Effector CD4-positive, alpha-beta T cell (primary cell): ENCODE measurements around the gene TEAD3. TPM values are rescaled to one million over a fixed set of nuclear protein-coding genes. Genes with fewer than 3 reads are reported as not detected.
"Not testable (repeated sequence)": the region's sequence is repeated elsewhere in the genome, so short reads cannot be mapped to it uniquely, and the experiment has no call there.

Experiments used
- DNase-seq: peaks from one replicate; pipeline ENCODE4 v3.0.0-alpha.2; 2020
- total RNA-seq: gene quantifications from one replicate; lab custom pipeline; 2026; lab: John Stamatoyannopoulos, UW

TEAD3 gene
- total RNA-seq, result not detected

DNA sequence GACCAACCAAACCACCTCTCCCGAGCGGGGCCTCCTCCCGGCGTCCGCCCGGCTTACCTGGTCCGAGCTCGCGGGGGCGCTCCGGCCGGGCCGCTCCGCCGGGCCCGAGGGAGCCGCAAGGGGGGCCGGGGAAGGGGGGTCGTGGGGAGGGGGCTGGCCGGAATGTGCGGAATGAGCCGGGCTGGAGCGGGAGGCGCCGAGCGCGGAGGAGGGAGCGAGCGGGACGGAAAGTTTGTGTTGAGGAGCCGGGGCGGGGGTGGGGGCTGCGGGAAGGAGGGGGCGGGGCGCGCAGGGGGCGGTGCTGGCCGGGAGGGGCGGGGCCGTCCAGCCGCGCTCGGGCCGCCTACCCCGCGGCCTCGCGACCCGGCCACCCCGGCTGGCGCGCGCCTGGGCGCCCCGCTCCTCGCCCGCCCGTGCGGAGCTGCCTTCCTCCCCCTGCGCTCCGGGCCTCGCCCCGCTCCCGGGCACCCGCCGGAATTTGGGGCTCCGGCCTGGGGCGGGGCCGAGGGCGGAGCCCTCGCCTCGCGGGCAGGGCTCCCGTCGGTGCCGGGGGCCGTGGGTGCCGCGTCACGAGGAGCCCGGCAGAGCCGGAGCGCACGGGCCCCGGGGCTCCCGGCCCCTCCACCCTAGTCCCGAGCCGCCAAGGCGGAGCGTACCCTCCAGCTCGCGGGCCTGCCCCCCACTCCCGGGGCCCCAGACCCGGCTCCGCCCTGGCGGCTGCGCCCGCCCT lies at the start of gene TEAD3:
Gene TEAD3 (minus strand): TSS at position 239 of the 730 bp plus-strand sequence.
- peak; percentile 32 for DNase-seq

GRCh38 chr6:35544769-35545361 lies 48.0 kb upstream of the TEAD3 start:
- DNase-seq, result no peak

DNA sequence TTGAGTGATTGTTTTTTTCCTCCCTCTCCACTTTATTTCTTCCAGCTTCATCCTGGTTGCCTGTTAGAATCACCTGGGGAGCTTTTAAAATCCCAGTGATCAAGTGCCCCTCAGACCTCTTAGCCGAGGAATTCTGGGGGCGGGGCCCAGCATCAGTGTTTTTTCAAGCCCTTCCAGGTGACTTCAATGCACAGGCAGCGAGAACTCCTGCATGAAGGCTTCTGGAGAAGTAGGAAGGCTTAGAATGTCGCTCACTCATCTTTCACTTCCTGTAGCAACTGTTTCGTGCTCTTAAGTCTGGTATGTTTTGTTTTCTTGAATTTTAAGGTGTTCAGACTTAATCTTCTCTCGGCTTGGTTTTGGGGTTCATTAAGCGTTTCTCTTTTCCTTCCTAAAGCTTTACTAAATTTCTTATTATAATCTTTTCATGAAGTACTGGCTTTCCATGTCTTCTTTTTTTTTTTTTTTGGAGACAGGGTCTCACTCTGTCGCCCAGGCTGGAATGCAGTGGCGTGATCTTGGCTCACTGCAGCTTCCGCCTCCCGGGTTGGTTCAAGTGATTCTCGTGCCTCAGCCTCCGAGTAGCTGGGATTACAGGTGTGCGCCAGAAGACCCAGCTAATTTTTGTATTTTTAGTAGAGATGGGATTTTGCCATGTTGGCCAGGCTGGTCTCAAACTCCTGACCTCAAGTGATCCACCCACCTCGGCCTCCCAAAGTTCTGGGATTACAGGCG lies 46.7 kb upstream of the TEAD3 start:
- DNase-seq, result no peak

- DNase-seq, result no peak
Observed at GRCh38 chr6:35541836-35542235, 45.0 kb upstream of the TEAD3 start.

DNA sequence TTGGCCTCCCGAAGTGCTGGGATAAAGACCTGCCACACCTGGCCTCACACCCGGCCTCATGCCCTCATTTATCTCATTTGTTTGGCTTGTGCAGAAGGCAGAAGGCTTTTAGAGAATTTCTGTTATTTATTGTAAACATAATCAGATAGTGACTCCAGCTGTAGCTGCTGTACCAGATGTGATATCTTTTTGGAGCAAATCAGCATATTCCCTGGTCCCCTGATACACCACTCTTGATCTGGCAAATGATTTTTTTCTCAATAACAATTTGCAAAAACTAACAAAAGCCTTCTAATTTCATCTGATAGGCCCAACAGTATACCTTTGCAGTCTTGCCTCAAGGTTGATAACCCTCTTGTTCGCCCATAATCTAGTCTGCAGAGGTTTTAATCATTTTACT lies 42.3 kb upstream of the TEAD3 start:
- DNase-seq, result no peak

DNA sequence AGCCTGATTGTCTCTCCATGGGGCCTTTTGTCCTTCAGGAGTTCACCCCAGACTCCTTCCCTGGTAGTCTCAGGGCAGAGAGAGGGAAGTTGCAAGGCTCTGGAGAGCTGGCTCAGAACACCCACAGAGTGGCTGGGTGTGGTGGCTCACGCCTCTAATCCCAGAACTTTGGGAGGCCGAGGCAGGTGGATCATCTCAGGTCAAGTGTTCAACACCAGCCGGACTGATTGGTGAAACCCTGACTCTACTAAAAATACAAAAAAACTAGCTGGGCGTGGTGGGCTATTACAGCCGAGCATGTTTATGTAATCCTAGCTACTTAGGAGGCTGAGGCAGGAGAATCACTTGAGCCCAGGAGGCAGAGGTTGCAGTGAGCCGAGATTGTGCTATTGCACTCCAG lies 39.0 kb upstream of the TEAD3 start:
- DNase-seq, result not testable (repeated sequence)

- no peak for DNase-seq
Observed at GRCh38 chr6:35534407-35535170, 37.7 kb upstream of the TEAD3 start.

- DNase-seq, result no peak
Observed at GRCh38 chr6:35533981-35534380, 37.1 kb upstream of the TEAD3 start.

DNA sequence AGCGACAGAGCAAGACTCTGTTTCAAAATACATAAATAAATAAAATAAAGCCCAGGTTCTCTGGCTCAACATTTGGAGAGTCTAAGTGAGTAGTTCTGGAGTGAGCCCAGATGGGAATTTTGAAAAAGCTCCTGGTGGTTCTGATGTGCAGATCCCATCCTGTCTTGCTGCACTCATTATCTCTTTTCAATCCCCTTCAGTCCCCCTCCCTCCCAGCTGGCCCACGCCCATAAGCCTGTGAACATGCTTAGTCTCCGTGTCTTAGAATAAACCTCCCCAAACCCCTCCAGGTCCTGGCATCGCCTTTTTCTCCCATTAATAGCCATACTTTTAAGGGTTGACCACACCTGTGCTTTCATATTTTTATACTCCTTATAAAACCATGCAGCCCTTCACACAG lies 35.2 kb upstream of the TEAD3 start:
- no peak for DNase-seq

DNA sequence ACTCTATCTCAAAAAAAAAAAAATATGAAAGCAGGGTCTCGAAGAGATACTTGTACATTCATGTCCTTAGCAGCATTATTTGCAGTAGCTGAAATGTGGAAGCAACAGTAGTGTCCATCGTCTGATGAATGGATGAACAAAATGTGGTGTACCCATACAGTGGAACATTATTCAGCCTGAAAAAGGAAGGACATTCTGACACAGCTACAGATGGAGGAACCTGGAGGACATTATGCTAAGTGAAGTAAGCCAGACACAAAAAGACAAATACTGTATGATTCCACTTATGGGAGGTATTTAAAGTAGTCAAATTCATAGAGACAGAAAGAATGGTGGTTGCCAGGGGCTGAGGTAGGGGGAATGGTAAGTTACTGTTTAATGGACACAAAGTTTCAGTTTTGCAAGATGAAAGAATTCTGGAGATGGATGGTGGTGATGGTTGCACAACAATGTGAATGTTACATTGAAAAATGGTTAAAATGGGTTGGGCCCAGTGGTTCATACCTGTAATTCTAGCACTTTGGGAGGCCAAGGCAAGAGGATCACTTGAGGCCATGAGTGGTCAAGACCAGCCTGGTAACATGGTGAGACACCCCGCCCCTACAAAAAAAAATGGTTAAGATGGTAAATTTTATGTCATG lies 27.6 kb upstream of the TEAD3 start:
- no peak for DNase-seq

- peak; percentile 70 for DNase-seq
Observed at GRCh38 chr6:35522660-35523658, 26.1 kb upstream of the TEAD3 start.

- no peak for DNase-seq
Observed at GRCh38 chr6:35522151-35522550, 25.3 kb upstream of the TEAD3 start.

- DNase-seq, result no peak
Observed at GRCh38 chr6:35521235-35521634, 24.4 kb upstream of the TEAD3 start.

DNA sequence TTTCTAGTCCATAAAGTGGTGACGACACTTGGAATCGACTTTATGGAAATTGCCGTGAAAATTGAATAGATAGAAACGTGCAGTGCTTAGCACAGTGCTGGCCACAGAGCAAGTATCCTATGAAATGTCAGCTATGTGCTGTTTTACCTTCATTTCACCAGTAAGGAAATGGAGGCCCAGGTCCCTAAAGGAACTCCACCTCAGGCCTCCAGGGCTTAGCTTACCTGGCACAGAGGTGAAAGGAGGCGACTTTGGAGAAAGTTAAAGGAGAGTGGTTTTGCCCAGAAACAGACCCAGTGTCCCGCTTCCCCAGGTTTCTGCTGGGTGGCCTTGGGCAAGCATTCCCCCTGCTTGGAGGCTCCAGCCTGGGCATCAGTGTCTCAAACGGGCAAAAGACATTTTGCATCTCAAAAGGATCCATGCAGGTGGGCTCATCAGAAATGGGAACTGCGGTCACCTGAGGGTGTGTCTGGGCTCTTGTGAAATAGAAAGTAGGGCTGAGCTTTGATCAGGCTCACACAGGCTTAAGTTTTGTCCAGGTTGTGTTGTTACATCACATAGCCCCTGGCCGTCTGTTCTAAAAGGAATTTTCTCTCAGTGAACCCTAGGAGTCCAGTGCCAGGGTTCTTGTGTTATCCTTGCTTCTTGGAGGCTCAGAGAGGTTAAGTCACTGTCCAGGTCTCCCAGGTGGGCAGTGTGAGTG lies 22.6 kb upstream of the TEAD3 start:
- no peak for DNase-seq

- DNase-seq, result no peak
Observed at GRCh38 chr6:35518566-35519312, 21.9 kb upstream of the TEAD3 start.

GRCh38 chr6:35517978-35518377 lies 21.1 kb upstream of the TEAD3 start:
- not testable (repeated sequence) for DNase-seq

GRCh38 chr6:35516712-35517111 lies 19.8 kb upstream of the TEAD3 start:
- DNase-seq, result no peak

- DNase-seq, result not testable (repeated sequence)
Observed at GRCh38 chr6:35515939-35516338, 19.1 kb upstream of the TEAD3 start.

- no peak for DNase-seq
Observed at GRCh38 chr6:35514587-35514986, 17.7 kb upstream of the TEAD3 start.

DNA sequence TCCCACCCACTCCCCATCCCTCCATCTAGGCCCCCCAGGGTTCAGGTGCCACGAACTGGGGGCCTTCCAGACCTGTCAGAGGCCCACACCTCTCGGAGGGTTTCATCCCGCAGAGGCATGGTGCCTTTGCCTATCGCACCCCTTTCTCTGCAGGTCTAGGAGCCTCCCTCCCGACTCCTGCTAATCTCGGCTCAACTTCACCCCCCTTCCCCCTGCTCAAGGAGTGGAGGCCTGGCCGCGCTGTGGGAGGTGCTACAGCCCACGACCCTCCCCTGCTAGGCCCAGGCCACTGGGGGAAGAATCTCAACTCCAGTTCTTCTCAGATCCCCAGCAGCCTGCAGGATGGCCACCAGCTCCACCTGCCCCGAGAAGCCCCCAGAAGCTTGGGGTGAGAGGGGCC lies 15.9 kb upstream of the TEAD3 start, which contains the start of gene TULP1:
Gene TULP1 (minus strand): TSS at position 157 of the 400 bp plus-strand sequence. CDS start 38 bp downstream, at position 119.
- DNase-seq, result no peak
